HepG2 (cell line): Measurements from ENCODE around the gene EDNRB. TPM values are rescaled to one million over a fixed set of nuclear protein-coding genes. Genes with fewer than 3 reads are reported as not detected.

Source experiments
- ATAC-seq: fragments of 200-7000 bp; cut with Tn5 transposase; 3 replicates; pipeline ENCODE4 v1.9.1; 2020; ENCODE audit warnings: mild to moderate bottlenecking, moderate library complexity
- BruUV-seq: library from RNA; stranded (reverse); fragments of 400-500 nt; replicated peaks from 2 replicates; lab custom pipeline; 2021; lab: Mats Ljungman, UMichigan
- CTCF ChIA-PET: fragments of 300-600 bp; formaldehyde crosslinking; extraction: SDS; loops from one replicate; lab custom pipeline; 2021; ENCODE audit warnings: low total read pairs, inconsistent platforms, low intra/inter-chr PET ratio; lab: Yijun Ruan, JAX
- POLR2A ChIA-PET: fragments of 350-600 bp; sonication (Branson Sonifier 250); formaldehyde crosslinking; loops from one replicate; lab custom pipeline; 2020; ENCODE audit warnings: antibody characterized with exemption, inconsistent platforms; lab: Yijun Ruan, JAX
- DNase-seq: peaks from one replicate; pipeline ENCODE4 v3.0.0-alpha.2; 2015; ENCODE audit warnings: low spot score
- FAIRE-seq: peaks from 3 replicates; lab custom pipeline; 2011; peaks lifted over from hg19 to GRCh38; lab: Jason Lieb, UNC
- H2AFZ ChIP-seq: one replicate; pipeline ENCODE4 v1.6.1; 2011; ENCODE audit warnings: low read length, inconsistent platforms
- H3K27ac ChIP-seq: fragments of 300-600 bp; 3 replicates; pipeline ENCODE4 v1.8.0; 2011; ENCODE audit warnings: mixed run types, mild to moderate bottlenecking, mixed read lengths, low read length, inconsistent platforms; ENCODE audit not compliant: insufficient read depth; ENCODE audit errors: extremely low read length
- H3K27me3 ChIP-seq, 2 experiments: fragments of 200-600 bp in 1 of 2; 2 replicates in 1 of 2; 3 replicates in 1 of 2; pipeline versions ENCODE4 v1.6.0 to v1.8.0; 2011; ENCODE audit warnings: low read length in 2 of 2, mild to moderate bottlenecking in 2 of 2, moderate library complexity in 2 of 2, inconsistent platforms in 1 of 2; ENCODE audit not compliant: insufficient read depth in 2 of 2, control insufficient read depth in 1 of 2
- H3K36me3 ChIP-seq, 2 experiments: fragments of 200-600 bp in 1 of 2; replicated peaks in 1 of 2; 2 replicates in 1 of 2; 3 replicates in 1 of 2; pipeline versions ENCODE4 v1.5.1 to v1.8.0; 2011; ENCODE audit warnings: low read length in 2 of 2, inconsistent platforms in 1 of 2; ENCODE audit not compliant: insufficient read depth in 2 of 2, control insufficient read depth in 1 of 2
- H3K4me1 ChIP-seq: 2 replicates; pipeline ENCODE4 v1.5.1; 2012; ENCODE audit warnings: low read length, inconsistent platforms; ENCODE audit not compliant: insufficient read depth
- H3K4me2 ChIP-seq: 2 replicates; pipeline ENCODE4 v1.6.0; 2011; ENCODE audit warnings: low read depth, low read length, inconsistent platforms
- H3K4me3 ChIP-seq, 3 experiments: fragments of 200-600 bp in 1 of 3; sonication (generic), shearing (Covaris generic) in 1 of 3; replicated peaks in 1 of 3; 2 replicates each; pipeline ENCODE4 v1.5.1; 2011 to 2016; ENCODE audit warnings: low read length in 3 of 3, inconsistent platforms in 2 of 3, low read depth in 2 of 3, mild to moderate bottlenecking in 2 of 3, control low read depth in 1 of 3, mixed read lengths in 1 of 3; ENCODE audit not compliant: insufficient read depth in 1 of 3
- H3K79me2 ChIP-seq: one replicate; pipeline ENCODE4 v1.6.1; 2011; ENCODE audit warnings: low read length, inconsistent platforms; ENCODE audit not compliant: insufficient read depth
- H3K9ac ChIP-seq: 2 replicates; pipeline ENCODE4 v1.6.0; 2011; ENCODE audit warnings: mild to moderate bottlenecking, low read depth, low read length, inconsistent platforms; ENCODE audit not compliant: insufficient read depth
- H3K9me3 ChIP-seq: 2 replicates; pipeline ENCODE4 v1.5.1; 2012; ENCODE audit warnings: mild to moderate bottlenecking, low read length
- H4K20me1 ChIP-seq: 2 replicates; pipeline ENCODE4 v1.6.0; 2011; ENCODE audit warnings: inconsistent platforms, mild to moderate bottlenecking, low read length, moderate library complexity; ENCODE audit not compliant: insufficient read depth
- CEBPB ChIP-seq: IDR thresholded peaks from 2 replicates; pipeline ENCODE4 v1.6.1; 2011; ENCODE audit warnings: low read depth, low read length, improper control_type of control experiment, borderline replicate concordance
- HOXA3 ChIP-seq: sonication (generic); formaldehyde crosslinking; IDR thresholded peaks from 2 replicates; pipeline ENCODE4 v1.5.0; 2020; ENCODE audit warnings: missing genetic modification reagents
- HOXD1 ChIP-seq: sonication (generic); formaldehyde crosslinking; IDR thresholded peaks from 2 replicates; pipeline ENCODE4 v1.5.0; 2020; ENCODE audit warnings: missing genetic modification reagents
- RARG ChIP-seq: sonication (generic); formaldehyde crosslinking; IDR thresholded peaks from 2 replicates; pipeline ENCODE4 v1.4.0; 2020; ENCODE audit warnings: low read depth, mild to moderate bottlenecking, missing genetic modification reagents
- REST ChIP-seq, 2 experiments: IDR thresholded peaks; 2 replicates each; pipeline ENCODE4 v1.6.1; 2011 to 2012; ENCODE audit warnings: low read length in 2 of 2, borderline replicate concordance in 1 of 2, low read depth in 1 of 2, mild to moderate bottlenecking in 1 of 2, moderate library complexity in 1 of 2
- SOX6 ChIP-seq, 2 experiments: fragments of 450-650 bp in 1 of 2; sonication (generic) in 1 of 2; formaldehyde crosslinking in 1 of 2; IDR thresholded peaks; 2 replicates each; pipeline versions ENCODE4 v1.4.0 to v1.6.1; 2017 to 2020; ENCODE audit warnings: antibody characterized with exemption in 1 of 2, mild to moderate bottlenecking in 1 of 2, missing genetic modification reagents in 1 of 2
- TERF1 ChIP-seq: sonication (generic); formaldehyde crosslinking; IDR thresholded peaks from 2 replicates; pipeline ENCODE4 v1.8.0; 2022; ENCODE audit warnings: mild to moderate bottlenecking, missing genetic modification reagents, moderate library complexity
- ZFP82 ChIP-seq: sonication (generic); formaldehyde crosslinking; IDR thresholded peaks from 2 replicates; pipeline ENCODE4 v1.5.1; 2020; ENCODE audit warnings: mild to moderate bottlenecking, missing genetic modification reagents, borderline replicate concordance
- ZMYM4 ChIP-seq: sonication (generic); formaldehyde crosslinking; IDR thresholded peaks from 2 replicates; pipeline ENCODE4 v1.8.1; 2023; ENCODE audit warnings: mild to moderate bottlenecking, missing genetic modification reagents
- ZNF563 ChIP-seq: sonication (generic); formaldehyde crosslinking; IDR thresholded peaks from 2 replicates; pipeline ENCODE4 v1.8.0; 2022; ENCODE audit warnings: mild to moderate bottlenecking, moderate library complexity, missing genetic modification reagents
- ZNF816 ChIP-seq: sonication (generic); formaldehyde crosslinking; IDR thresholded peaks from 2 replicates; pipeline ENCODE4 v1.8.0; 2022; ENCODE audit warnings: missing genetic modification reagents, mild to moderate bottlenecking, borderline replicate concordance
- WGBS: methylation state at CpG from one replicate; pipeline ENCODE4 v1.1.6; 2017; ENCODE audit warnings: low lambda C conversion rate; 5-methylcytosine and 5-hydroxymethylcytosine counted together
- in situ Hi-C: cut with HindIII; loops from 2 replicates; pipeline ENCODE4 v1.10.0; 2017; ENCODE audit warnings: low pct_unique_long_range_greater_than_20kb; ENCODE audit not compliant: extremely low pct_ligation_motif_present
- intact Hi-C: fragments of 100-400 bp; cut with micrococcal nuclease; formaldehyde crosslinking; loops from one replicate; pipeline ENCODE4 v1.10.0; 2022; ENCODE audit not compliant: unreplicated experiment
- polyA plus RNA-seq, 8 experiments: library from polyadenylated mRNA; depleted of rRNA in 3 of 8; stranded (reverse) in 7 of 8; unstranded in 1 of 8; fragments of >200 nt; fragmentation: Illumina TruSeq in 4 of 8; extraction: Trizol in 4 of 8; gene quantifications; 2 replicates each; pipeline versions ENCODE4 v1.2.1 to v1.2.3, GENCODE V29; 2011 to 2016; ENCODE audit warnings: low read depth in 4 of 8, missing spikeins in 1 of 8, mixed read lengths in 1 of 8; ENCODE audit not compliant: insufficient read depth in 1 of 8
- total RNA-seq, 5 experiments: library from RNA; depleted of rRNA; stranded (reverse); fragments of >200 nt; fragmentation: Illumina TruSeq; extraction: Trizol; gene quantifications; 2 replicates each; pipeline ENCODE4 v1.2.3, GENCODE V29; 2016; ENCODE audit warnings: low read depth in 1 of 5
- TF ChIP-seq, protein P1 (sequence below): sonication (generic); formaldehyde crosslinking; conservative IDR thresholded peaks from 2 replicates; pipeline ENCODE4 v1.8.0; 2022; ENCODE audit warnings: missing genetic modification reagents

Gene EDNRB
- total and polyA plus RNA-seq, 2 of the 13 experiments (the other 11 are each of a cell fraction or from before 2014, with no cell fraction given) = not detected

DNA sequence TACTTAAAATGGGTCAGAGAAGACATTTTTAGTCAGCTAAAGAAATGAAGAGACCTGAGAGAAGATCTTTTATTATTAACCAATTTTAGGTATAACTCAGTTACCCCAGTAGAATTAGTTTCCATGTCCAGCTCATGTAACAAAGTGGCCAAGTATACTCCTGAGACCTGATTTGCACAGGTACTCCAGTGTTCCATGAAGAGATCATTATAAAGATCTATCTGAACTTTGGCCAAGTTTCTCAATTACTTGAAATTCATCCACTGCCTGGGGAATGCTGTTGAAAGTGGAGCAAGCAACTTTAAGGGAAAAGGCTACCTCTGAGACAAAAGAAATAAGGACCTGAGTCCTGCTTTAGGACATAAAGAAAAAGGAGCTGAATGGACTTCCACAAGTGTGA, 47.0 kb downstream of the EDNRB start (continued):
- TF ChIP-seq REST (IDR thresholded peaks at IDR 0.05; ENCODE audit: borderline replicate concordance in 1 of 2, low read depth in 1 of 2, low read length in 2 of 2) = no peak

- H3K27ac ChIP-seq = no peak overlapping the region
- ChIA-PET POLR2A (no interaction called here), CTCF (no interaction called here)
- FAIRE-seq (no peak), ATAC-seq (no peak), DNase-seq (no peak)
- WGBS = 16% methylated on average over 1 of the region's 1 CpG
- H3K36me3 ChIP-seq = no peaks in the 10 kb centered on the region
- no peak overlapping the region for H3K4me3 ChIP-seq
- no peak overlapping the region for H3K4me2 ChIP-seq
- peaks cover 60% of the 10 kb centered on the region for H3K9me3 ChIP-seq
- no peaks in the 10 kb centered on the region; a peak in 1 of 5 replicates for H3K27me3 ChIP-seq
- intact Hi-C loops (no loop called here), in situ Hi-C loops (no loop called here)
- no peaks in the 10 kb centered on the region for H3K4me1 ChIP-seq
- H4K20me1 ChIP-seq = no peaks in the 10 kb centered on the region
- no peak overlapping the region for H3K9ac ChIP-seq
- no peaks in the 10 kb centered on the region for H3K79me2 ChIP-seq
- H2AFZ ChIP-seq = no peak overlapping the region
- TF ChIP-seq ZFP82 (CRISPR knock-in tag) (no peak), ZNF563 (CRISPR knock-in tag) (no peak), RARG (CRISPR knock-in tag) (no peak), ZNF816 (CRISPR knock-in tag) (no peak), HOXA3 (CRISPR knock-in tag) (no peak), ZMYM4 (CRISPR knock-in tag) (no peak), TERF1 (CRISPR knock-in tag) (no peak), SOX6 (IDR thresholded peaks at IDR 0.05) (no peak), SOX6 (CRISPR knock-in tag; IDR thresholded peaks at IDR 0.05) (no peak), HOXD1 (CRISPR knock-in tag) (no peak), CEBPB (no peak)
- TF ChIP-seq, protein P1, sequence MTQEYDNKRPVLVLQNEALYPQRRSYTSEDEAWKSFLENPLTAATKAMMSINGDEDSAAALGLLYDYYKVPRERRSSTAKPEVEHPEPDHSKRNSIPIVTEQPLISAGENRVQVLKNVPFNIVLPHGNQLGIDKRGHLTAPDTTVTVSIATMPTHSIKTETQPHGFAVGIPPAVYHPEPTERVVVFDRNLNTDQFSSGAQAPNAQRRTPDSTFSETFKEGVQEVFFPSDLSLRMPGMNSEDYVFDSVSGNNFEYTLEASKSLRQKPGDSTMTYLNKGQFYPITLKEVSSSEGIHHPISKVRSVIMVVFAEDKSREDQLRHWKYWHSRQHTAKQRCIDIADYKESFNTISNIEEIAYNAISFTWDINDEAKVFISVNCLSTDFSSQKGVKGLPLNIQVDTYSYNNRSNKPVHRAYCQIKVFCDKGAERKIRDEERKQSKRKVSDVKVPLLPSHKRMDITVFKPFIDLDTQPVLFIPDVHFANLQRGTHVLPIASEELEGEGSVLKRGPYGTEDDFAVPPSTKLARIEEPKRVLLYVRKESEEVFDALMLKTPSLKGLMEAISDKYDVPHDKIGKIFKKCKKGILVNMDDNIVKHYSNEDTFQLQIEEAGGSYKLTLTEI (CRISPR knock-in tag) = no peak
- BruUV-seq = no TSS peak
Observed at GRCh38 chr13:77868717-77869116, 49.9 kb downstream of the EDNRB start.
